ENCODE measurements around the gene KATNIP.
"Not testable (repeated sequence)": the region's sequence is repeated elsewhere in the genome, so short reads cannot be mapped to it uniquely, and the experiment has no call there.

The KATNIP gene

DNA sequence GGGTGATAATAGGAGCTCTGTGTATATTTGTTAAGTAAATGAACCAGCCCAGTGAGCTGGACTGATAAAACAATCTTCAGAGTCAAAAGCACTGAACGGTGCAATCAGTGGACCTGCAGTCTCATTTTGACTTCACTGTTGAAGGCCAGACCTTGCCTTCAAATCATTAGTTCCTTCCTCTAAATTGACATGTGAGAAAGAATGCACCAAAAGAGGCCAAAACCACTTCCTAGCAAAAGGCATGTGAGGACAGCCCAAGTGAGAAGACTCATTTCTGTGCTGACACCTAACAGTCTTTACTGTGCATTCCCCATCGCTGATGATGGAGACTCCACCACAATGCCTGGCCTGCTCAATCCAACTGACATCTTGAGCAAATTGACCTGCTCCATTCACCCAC, 10.8 kb upstream of the KATNIP start:
- no peak for DNase-seq

DNA sequence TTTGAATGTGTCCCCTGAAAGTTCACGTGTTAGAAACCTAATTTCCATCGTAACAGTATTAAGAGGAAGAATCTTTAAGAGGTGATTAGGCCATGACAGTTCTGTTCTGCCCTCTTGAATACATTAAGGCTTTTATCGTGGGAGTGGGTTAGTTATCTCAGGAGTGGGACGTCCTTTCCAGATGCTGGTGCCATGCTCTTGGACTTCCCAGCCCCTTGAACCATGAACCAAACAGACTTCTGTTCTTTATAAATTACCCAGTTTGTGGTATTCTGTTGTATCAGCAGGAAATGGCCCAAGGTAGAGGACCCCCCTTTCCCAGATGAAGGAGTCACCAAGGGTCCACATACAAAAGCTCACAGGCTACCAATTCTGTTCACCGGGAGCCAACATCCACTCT, 10.3 kb upstream of the KATNIP start:
- no peak for DNase-seq

GRCh38 chr16:27543801-27544200, 6.1 kb upstream of the KATNIP start:
- DNase-seq = no peak

GRCh38 chr16:27544671-27545070, 5.3 kb upstream of the KATNIP start:
- DNase-seq = no peak

DNA sequence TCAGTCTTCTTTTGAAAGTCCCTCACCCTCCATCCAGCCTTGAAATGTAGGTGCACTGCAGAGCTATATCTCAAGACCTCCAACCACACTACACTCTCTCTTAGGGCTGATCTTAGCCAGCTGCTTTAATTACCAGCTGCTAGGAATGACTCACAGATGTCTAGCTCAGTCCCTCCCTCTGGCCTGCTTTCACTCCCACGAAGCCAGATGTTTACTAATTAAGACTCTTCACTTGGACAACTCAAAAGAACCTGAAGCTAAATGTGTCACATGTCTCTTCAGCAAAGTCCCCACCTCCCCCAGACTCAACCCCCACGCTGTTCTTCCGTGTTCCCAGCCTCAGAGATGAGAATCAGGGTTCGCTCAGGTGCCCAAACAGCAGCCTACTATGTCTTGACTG, 2.8 kb upstream of the KATNIP start:
- DNase-seq = no peak

- no peak for DNase-seq
Observed at GRCh38 chr16:27547851-27548250, 2.1 kb upstream of the KATNIP start.

DNA sequence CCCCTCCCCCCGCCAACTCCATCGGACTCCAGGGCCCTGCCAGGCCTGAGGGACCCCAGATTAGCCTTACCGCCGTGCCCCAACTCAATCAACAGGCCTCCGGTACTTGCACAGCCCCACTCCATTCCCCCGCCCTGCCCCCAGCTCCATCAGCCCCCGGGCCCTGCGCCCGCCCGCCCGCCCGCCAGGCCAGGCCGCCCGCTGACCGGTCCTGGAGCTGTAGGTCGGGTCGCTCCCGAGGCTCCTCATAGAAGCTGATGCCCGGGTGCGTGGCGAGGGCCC, 539 bp upstream of the KATNIP start:
- DNase-seq = no peak

- DNase-seq = no peak
Observed at GRCh38 chr16:27550582-27550920, 607 bp downstream of the KATNIP start.

DNA sequence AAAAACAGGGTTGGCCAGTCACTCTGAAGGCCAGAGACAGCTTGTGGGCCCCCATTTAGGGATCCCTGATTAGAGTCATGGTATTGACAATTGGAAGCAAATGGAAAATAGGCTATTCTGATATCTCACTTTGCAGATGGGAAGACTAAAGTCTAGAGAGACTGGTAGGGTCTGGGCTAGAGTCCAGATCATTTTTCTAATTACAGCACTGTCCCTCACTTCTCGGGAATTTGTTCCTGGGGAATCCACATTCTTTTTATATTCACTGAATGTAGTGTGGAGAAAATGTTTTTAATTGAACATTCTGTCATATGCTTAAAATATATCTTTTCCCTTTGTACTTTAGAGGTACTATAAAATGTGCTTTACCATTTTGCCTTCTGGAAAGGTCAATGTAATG, 1.1 kb downstream of the KATNIP start:
- DNase-seq = no peak

GRCh38 chr16:27556471-27556870, 6.5 kb downstream of the KATNIP start:
- DNase-seq = no peak

DNA sequence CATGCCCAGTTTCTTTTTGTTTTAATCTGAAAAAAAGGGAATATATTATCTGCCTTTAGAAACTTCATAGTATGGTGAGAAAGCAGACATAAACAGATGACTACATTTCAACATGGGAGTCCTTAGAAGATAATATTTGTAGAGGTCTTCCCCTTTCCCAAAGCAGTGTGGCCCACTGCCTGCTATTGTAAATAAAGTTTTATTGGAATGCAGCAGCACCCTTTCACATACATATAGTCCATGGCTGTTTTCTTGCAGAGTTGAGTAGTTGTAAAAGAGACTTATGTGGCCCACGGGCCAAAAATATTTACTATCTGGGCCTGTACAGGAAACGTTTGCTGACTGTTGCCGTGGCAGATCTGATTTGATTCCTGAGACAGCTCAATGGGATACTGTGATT, 8.5 kb downstream of the KATNIP start:
- no peak for DNase-seq

DNA sequence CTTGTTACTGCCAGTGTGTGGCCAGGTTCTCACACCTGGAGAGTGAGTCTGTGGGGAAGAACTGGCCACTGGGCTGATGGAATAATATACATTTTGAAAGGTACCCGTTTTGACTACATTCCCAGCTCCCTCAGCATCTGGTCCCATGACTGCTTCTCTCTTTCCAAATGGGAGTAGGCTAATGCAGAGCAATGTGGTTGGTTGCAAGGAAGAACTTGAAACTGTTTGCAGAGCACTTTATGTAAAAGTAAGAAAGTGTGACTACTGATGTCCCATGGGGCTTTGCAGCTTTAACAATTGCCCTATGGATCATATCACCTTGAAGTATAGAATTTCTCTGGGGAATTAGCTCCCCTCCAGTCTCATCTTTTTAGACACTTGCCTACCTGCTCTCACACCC, 9.0 kb downstream of the KATNIP start:
- DNase-seq = no peak

- no peak for DNase-seq
Observed at GRCh38 chr16:27561216-27561615, 11.3 kb downstream of the KATNIP start.

GRCh38 chr16:27564224-27564623, 14.3 kb downstream of the KATNIP start:
- DNase-seq = no peak

GRCh38 chr16:27566417-27566816, 16.5 kb downstream of the KATNIP start:
- DNase-seq = no peak

DNA sequence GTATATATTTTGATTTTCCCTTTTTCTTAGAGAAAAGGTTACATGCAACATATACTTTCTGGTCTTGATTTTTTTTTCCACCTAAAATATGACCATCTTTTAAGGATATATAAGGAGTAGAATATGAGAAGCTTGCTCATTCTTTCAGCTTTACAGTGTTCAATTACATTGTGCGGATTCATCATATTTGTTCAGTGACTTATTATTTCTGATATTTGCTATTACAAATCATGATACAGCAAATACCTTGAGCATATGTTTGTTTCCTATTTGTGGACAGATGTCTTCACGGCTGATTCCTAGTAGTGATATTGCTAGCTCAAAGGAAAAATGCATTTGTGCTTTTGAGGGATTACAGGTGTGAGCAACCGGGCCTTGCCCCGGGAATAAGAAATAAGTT, 18.1 kb downstream of the KATNIP start:
- DNase-seq = no peak

DNA sequence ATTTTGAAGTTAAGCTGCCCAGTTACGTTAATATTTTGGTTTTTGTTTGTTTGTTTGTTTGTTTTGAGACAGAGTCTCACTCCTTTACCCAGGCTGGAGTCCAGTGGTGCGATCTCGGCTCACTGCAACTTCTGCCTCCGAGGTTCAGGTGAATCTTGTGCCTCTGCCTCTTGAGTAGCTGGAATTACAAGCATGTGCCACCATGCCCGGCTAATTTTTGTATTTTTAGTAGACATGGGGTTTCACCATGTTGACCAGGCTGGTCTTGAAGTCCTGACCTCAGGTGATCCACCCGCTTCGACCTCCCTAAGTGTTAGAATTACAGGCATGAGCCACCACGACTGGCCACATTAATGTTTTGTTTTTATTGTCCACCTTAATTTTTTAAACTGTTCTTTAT, 21.0 kb downstream of the KATNIP start:
- DNase-seq = not testable (repeated sequence)

DNA sequence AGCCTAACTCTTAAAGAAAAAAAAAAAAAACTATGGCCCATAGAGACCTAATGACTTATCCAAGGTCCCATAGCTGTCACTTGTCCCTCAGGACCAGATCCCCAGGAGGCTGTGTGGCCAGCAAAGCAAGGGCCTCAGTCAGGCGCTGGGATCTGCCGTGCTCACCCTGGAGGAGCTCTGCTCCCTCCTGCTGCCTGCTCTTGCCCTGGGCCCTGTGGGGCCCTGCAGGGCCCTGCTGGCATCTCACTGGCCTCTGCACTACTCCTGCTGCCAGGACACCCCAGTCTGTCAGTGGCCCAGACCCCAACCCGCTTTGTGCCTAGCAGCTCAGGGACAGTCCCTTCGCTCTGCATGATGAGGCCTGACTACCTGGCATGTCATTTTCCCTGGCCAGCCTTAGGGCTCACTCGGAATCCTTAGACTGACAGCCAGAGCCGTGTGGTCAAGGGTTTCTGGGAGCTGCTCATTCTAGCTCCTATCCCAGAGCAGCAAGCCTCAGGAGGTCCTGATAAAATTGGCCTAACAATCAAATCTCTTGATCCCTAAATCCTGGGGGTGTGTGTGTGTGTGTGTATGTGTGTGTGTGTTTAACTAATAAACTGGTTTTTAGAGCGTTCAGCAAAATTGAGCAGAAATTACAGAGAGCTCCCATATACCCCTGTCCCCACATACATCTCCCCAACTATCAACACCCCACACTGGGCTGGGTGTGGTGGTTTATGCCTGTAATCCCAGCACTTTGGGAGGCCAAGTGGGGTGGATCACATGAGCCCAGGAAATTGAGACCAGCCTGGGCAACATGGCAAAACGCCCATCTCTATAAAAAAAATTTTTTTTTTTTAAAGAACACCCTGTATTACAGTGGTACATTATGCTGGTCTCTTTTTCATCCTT, 21.7 kb downstream of the KATNIP start:
- no peak for DNase-seq

- no peak for DNase-seq
Observed at GRCh38 chr16:27572711-27573110, 22.8 kb downstream of the KATNIP start.

DNA sequence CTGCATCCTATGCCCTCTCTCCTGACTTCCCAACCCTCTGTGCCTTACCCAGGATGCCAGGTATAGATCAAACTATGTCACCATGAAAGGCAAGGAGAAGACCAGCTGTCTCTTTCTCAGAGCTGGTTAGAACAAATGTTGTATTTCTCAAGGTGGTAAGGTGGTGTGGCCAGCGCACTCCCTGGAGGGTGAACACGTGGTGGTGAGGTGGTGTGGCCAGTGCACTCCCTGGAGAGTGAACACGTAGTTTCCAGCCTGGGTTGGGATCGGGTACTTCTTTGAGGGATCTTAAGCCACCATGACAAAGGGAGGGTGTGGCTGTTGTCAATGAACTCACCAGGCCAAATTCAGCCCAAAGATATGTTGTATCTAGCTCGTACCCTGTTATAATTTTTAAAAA, 26.8 kb downstream of the KATNIP start:
- DNase-seq = no peak

GRCh38 chr16:27579087-27579980, 29.4 kb downstream of the KATNIP start:
- no peak for DNase-seq

DNA sequence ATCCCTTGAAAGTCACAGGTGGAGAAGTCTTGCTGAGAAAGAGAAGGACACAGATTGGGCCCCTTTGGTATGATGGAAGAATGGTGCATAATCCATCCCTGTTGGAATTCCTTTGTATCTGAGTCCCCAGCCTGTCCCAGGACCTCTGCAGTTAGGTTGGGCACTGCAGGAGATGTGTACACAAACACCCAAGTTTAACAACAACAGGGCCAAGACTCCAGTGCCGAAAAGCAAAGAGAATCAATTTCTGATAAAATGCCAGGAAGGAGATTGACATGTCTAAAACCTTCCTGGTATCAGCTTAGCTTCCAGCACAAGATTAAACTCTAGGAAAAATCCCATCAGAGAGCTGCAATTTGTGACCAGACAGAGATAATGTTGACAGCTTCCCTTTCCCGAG, 32.9 kb downstream of the KATNIP start:
- no peak for DNase-seq

DNA sequence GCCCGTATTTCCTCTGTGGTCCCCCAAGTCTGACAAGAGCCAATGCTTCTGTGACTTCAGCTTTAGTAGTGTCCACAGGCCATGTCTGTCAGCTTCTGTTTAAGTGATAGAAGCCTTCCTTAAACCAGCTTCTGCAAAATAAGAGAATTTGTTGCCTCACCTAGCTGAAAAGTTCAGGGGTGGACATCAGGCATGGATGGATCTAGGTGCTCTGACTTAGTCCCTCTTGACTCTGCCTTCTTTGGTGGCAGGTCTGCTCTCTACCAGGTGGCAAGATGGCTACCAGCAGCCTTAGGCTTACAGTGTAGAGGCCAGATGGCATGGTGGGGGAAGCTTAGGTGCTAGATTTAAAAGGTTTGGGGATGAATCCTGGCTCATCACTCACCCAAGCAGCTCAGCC, 33.7 kb downstream of the KATNIP start:
- DNase-seq = no peak

DNA sequence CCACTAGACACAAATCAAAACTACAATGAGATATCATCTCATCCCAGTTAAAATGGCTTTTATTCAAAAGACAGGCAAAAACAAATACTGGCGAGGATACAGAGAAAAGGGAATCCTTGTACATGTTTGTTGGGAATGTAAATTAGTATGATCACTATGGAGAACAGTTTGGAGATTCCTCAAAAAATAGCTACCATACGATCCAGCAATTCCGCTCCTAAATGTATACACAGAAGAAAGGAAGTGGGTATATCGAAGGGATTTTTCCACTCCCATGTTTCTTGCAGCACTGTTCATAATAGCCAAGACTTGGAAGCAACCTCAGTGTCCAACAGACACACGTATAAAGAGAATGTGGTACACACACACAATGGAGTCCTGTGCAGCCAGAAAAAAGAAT, 35.3 kb downstream of the KATNIP start:
- no peak for DNase-seq

GRCh38 chr16:27586711-27587110, 36.8 kb downstream of the KATNIP start:
- no peak for DNase-seq

All from NCI-H748 treated with DMSO at 0.1 percent for 48 hours (cell line).